Stimulated activated CD4-positive, alpha-beta T cell treated with anti-CD3 and anti-CD28 coated beads, Interleukin-1b, Interleukin-23, amount 100 ng/mL, for 24 hours (primary cell): ENCODE measurements around the gene NHEJ1.

Experiments
- DNase-seq, 4 experiments: peaks; one replicate each; pipeline ENCODE4 v3.0.0-alpha.2; 2020; ENCODE audit warnings: low read depth in 4 of 4, low spot score in 1 of 4

NHEJ1 gene

DNA sequence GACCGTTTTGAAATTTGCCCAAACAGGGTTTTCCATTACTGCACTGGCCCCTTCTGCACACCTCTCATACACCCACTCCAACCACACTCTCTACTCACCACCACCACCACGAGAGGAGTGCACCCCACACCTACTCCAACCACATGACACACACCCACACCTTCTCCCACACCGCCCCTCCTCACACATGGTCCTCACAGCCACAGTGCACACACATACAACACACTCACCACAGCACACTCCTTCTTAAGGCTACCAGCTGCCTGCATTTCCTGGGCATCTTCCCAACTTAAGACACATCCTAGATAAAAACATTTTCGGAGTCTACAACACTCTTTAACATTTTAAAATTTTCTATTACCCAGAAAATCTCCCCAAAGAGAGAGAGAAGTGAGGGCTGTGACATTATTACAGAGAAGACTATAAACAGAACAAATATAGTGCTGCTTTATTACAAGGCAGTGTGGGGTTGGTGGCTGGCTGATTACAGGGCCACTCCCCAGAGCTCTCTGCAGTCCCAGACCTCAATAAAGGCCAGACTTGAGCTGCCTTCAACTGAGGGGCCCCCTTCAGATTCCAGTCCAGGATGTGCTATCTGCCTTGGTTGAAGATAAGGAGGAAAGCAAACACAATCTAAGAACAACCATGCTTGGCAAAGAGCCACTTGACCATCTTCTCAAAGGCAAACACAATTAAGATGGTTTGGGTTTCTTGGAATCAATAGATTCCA is 36.1 kb downstream of the NHEJ1 start:
- no peak for DNase-seq

- no peak for DNase-seq
These were observed 37.1 kb downstream of the NHEJ1 start for GRCh38 chr2:219123356-219124135.

GRCh38 chr2:219122202-219122980 is 38.2 kb downstream of the NHEJ1 start:
- no peak for DNase-seq

DNA sequence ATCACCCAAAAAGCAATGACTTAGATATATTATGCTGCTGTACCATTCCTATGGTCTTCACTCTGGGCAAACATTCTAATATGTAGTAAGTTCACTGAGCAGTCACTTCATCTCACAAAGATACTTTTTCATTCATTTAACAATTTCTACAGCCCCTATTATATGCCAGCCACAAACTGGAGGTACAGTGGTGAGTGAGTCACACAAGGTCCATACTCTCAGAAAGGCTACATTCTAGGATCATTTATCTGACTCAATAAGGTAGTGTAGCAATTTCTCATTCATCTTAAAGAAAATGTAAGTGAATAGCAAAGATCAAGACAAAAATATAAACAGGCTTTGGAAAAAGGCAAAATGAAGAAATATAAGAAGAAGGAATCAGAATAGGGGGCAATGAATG is 40.5 kb downstream of the NHEJ1 start:
- no peak for DNase-seq

DNA sequence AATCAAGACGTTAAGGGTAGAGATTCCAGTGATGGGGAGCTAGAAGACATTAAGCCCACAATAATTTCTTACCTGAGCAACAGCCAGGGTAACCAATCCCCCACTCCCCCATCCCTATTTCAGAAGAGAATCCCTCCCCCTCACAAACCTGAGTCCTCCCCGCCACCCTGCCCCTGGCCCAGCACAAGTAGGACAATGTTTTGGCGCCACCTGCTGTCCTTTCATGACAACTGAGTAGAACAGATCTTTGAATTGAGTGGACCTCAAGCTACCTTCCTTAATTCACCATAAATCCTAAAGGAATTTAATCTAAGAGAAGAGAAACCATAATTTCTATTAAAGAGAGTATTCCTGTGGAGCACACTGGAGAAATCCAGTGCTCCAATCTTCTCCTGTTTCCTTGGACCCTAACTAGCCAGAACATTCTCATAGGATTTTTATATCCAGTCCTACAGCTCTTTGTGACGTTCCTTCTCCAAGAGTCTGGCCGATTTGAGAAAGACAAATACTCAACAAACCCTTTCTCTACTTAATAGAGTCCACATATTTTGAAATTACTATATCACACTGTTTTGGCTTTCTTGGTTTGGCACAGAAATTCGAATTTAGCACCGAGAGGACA is 41.1 kb downstream of the NHEJ1 start:
- DNase-seq = peak; percentile 39 to 41 (median 40)

GRCh38 chr2:219118504-219118903 is 42.1 kb downstream of the NHEJ1 start:
- DNase-seq = no peak

DNA sequence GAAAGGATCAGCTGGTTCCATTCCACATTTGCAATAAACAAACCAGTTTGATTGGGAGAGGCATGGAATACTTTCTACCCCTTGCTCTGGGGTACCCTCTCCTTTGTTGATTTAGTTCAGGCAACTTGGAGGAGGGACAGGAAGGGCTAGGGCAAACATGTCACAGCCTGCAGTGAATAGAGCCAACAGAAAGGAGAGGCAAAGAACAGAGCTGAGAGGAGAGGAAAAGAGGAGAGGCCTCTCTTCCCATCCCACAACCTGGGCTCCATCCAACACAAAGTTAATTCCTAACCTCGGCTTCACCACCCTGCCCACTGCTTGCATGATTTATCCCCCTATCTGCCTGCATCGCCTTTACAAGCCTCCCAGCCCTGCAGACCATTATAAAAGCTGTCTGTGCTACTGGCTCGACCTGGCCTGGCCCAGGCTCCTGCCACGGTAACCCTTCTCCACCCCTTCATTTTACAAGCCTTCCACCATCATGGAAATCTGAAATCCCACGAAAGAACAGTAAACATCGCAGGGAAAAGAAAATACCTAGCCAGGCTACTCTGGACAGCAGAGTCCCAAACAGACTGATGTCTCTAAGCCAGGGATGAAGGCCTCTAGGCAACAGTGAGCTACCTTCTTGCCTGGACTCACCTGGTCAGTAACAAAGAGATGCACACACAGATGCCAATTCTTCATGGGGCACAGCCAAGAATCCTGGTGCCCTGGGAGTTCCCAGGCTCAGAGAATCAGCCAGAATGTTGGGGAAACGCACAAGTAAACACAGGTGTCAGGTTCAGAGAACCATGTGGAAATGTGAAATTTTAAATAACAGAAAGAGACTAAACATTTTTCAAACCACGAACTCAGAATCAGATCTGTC is 43.6 kb downstream of the NHEJ1 start:
- DNase-seq = no peak

DNA sequence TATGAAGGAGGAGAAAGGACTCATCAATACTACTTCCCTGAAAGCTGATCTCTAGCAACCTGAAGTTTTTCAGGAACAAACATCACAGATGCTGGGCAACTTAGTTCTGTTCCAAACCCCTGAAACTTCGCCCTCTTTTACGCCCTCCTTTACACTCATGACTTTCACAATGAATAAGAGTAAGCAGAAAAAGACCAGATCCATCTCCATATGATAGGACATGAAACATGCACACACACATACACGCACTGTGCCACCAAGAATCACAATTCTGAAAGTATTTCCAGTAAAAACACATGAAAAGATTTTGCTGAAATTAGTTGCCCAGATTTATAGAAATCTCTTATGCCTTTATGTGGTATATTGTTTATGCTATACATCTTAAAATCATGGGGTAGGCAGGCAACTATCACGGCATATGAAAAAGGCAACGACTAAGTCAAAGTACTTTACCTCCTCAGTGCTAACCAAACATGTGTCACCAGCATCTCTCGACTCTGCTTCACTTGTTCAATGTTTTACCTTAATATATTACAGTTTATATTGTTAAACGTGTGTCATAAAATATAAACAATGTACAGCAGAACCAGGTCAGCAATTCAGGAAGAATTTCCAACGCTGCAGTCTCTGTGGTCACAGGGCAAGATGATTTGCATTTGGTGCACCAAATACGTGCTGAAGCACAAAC is 47.8 kb downstream of the NHEJ1 start:
- DNase-seq = no peak

GRCh38 chr2:219112062-219112406 is 48.6 kb downstream of the NHEJ1 start:
- no peak for DNase-seq

GRCh38 chr2:219111375-219112061 is 49.1 kb downstream of the NHEJ1 start:
- DNase-seq = no peak

DNA sequence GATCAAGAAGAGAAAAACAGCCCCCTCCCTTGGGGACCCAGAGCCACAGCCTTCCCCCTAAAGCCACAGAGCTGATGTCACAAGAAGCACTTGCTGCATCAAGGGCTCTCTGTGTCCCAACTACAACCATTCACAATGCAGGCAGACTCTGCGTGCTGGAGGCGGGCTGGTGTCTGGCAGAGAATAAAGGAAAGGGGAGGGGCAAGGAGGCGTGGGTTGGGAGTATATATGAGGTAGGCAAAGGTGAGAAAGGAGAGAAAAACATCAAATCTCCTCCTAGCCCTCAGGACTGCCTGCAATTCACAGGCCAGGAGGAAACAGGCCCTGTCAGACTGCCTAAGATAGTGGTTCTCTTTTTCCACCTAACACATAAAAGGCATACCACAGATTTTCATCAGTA is 51.1 kb downstream of the NHEJ1 start:
- peak in 3 of 4 experiments; percentile 9 to 32 (median 14) for DNase-seq

DNA sequence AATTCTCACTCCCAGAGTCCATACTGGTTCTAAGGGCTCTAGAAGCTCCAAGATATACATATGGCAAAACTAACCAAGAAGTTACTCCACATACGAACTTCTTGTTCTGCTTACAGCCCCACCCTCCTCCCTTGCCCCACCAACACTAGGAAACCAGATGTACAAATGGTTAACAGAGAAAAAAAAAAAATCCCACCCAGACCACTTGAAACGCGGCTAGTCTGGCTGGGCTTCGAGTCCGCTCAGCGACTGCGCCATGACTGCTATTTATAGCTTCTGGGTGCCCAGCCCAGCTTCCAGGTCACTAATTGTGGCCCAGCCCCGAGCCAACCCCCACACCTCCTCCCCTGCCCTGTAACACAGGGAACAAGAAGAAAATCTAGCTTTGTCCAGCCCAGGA is 52.9 kb downstream of the NHEJ1 start:
- no peak for DNase-seq

DNA sequence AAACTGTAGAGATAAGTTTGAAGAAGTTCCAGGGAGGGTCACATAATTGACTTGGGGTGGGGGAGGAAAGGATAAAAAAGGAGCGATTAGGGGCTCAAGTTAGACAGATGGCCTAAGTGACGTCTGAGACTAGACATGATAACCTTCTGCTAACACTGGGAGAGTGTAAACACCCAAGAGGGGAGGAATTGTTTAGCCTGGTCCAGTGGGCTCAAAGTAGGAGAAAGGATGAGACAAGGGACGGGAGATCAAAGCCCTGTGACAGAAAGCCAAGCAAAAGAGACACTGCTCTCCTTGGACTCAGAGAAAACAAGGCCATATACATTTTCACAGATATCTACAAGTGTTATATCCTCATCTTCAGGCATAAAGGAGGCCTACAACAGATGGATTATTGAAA is 54.4 kb downstream of the NHEJ1 start:
- no peak for DNase-seq

DNA sequence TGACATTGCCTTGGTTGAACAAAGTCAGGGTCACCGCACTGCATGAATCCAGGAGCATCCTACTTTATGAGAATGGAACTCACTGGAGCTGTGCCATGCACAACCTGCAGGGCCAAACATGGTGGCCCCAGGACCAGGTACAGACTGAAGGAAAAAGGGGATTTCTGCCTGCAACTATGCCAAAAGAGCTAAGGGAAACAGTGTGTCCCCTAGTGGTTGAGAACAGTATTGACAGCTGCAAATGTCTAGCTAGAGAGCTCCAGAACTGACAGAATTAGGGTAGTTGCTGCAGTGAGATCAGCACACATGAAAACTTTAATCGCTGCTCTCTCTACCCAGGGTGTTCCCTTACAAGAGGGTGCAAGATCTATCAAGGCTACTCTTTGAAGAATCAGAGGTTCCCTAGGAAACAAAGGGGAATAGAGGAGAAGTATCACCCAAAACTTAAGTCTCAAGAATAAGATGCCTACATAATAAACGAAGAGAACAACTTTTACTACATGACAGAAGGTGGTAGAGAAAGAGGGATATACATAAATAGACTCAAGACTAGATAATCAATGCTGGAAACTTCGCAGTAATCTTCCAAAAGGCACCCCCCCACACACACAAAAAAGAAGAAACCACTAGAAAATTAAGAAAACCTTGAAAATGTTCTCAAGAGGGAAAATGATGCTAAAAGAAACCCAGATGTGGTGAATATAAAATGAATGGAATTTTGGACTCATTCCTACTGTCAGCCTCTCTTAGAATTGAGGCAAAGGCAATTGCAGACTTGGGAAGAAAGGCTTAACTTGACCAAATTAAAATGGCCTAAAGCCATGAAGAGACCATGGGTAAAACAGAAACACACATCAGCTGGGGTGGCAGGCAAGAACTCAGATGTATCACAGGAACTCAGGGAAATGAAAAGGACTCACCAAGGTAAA is 56.2 kb downstream of the NHEJ1 start:
- DNase-seq = no peak

DNA sequence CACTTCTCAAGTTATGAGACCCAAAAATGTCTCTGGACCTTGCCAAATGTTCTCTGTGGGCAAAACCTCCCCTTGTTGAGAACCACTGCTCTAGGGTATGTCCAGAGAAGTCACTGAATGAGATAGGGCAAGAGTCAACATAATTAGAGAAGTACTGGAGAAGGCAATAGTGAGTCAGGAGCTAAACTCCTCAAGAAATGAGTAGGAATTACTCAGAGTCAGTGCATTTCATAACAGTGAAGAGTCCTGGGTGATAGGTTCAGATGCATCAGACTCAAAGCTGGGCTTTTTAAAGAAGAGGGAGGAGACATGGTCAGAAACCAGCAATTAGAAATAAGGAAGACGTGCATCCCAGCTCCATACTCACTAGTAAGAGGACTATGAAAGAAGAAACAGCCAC is 61.3 kb downstream of the NHEJ1 start:
- DNase-seq = no peak

GRCh38 chr2:219095406-219095935 is 65.1 kb downstream of the NHEJ1 start:
- no peak for DNase-seq

GRCh38 chr2:219094171-219094570 is 66.4 kb downstream of the NHEJ1 start:
- DNase-seq = no peak
